ENCODE results near the gene RSU1.

The RSU1 gene

DNA sequence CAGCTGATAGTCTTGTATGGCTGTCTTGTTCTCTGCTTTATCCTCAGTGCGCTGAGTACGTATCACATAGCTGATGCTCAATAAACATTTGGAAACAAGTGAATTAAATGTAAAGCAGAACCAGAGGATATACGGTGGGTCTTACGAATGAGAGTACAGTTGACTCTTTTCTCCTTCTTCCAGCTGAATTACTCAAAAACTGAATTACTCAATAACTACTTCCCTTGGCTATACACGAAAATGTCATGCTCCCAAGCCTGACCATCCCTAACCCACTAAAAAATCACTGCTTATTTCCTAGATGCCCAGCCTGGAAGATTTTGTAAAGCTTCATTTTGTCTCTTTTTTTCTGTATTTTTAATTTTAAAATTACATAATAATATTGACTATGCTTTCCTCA is 3.2 kb upstream of the RSU1 start:
- ATAC-seq, result no peak
- TF ChIP-seq RARB (CRISPR knock-in tag; IDR thresholded peaks at IDR 0.05) (no peak), BACH2 (CRISPR knock-in tag; IDR thresholded peaks at IDR 0.05; ENCODE audit: borderline replicate concordance) (no peak), ZNF8 (CRISPR knock-in tag; IDR thresholded peaks at IDR 0.05) (no peak), ISL1 (CRISPR knock-in tag; IDR thresholded peaks at IDR 0.05) (no peak), TCF4 (CRISPR knock-in tag; IDR thresholded peaks at IDR 0.05; ENCODE audit: borderline replicate concordance) (no peak), GLIS3 (CRISPR knock-in tag; IDR thresholded peaks at IDR 0.05) (no peak), ZNF70 (CRISPR knock-in tag; IDR thresholded peaks at IDR 0.05) (no peak), ZFP3 (CRISPR knock-in tag; IDR thresholded peaks at IDR 0.05) (no peak), ARNTL (CRISPR knock-in tag; IDR thresholded peaks at IDR 0.05; ENCODE audit: borderline replicate concordance, low read depth) (no peak)
- TF ChIP-seq, protein P1, sequence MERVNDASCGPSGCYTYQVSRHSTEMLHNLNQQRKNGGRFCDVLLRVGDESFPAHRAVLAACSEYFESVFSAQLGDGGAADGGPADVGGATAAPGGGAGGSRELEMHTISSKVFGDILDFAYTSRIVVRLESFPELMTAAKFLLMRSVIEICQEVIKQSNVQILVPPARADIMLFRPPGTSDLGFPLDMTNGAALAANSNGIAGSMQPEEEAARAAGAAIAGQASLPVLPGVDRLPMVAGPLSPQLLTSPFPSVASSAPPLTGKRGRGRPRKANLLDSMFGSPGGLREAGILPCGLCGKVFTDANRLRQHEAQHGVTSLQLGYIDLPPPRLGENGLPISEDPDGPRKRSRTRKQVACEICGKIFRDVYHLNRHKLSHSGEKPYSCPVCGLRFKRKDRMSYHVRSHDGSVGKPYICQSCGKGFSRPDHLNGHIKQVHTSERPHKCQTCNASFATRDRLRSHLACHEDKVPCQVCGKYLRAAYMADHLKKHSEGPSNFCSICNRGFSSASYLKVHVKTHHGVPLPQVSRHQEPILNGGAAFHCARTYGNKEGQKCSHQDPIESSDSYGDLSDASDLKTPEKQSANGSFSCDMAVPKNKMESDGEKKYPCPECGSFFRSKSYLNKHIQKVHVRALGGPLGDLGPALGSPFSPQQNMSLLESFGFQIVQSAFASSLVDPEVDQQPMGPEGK (CRISPR knock-in tag; IDR thresholded peaks at IDR 0.05; ENCODE audit: borderline replicate concordance), result no peak
- TF ChIP-seq, protein P2, sequence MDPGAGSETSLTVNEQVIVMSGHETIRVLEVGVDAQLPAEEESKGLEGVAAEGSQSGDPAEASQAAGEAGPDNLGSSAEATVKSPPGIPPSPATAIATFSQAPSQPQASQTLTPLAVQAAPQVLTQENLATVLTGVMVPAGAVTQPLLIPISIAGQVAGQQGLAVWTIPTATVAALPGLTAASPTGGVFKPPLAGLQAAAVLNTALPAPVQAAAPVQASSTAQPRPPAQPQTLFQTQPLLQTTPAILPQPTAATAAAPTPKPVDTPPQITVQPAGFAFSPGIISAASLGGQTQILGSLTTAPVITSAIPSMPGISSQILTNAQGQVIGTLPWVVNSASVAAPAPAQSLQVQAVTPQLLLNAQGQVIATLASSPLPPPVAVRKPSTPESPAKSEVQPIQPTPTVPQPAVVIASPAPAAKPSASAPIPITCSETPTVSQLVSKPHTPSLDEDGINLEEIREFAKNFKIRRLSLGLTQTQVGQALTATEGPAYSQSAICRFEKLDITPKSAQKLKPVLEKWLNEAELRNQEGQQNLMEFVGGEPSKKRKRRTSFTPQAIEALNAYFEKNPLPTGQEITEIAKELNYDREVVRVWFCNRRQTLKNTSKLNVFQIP (CRISPR knock-in tag; IDR thresholded peaks at IDR 0.05; ENCODE audit: borderline replicate concordance, low read depth), result no peak
- TF ChIP-seq, protein P3, sequence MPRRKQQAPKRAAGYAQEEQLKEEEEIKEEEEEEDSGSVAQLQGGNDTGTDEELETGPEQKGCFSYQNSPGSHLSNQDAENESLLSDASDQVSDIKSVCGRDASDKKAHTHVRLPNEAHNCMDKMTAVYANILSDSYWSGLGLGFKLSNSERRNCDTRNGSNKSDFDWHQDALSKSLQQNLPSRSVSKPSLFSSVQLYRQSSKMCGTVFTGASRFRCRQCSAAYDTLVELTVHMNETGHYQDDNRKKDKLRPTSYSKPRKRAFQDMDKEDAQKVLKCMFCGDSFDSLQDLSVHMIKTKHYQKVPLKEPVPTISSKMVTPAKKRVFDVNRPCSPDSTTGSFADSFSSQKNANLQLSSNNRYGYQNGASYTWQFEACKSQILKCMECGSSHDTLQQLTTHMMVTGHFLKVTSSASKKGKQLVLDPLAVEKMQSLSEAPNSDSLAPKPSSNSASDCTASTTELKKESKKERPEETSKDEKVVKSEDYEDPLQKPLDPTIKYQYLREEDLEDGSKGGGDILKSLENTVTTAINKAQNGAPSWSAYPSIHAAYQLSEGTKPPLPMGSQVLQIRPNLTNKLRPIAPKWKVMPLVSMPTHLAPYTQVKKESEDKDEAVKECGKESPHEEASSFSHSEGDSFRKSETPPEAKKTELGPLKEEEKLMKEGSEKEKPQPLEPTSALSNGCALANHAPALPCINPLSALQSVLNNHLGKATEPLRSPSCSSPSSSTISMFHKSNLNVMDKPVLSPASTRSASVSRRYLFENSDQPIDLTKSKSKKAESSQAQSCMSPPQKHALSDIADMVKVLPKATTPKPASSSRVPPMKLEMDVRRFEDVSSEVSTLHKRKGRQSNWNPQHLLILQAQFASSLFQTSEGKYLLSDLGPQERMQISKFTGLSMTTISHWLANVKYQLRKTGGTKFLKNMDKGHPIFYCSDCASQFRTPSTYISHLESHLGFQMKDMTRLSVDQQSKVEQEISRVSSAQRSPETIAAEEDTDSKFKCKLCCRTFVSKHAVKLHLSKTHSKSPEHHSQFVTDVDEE (CRISPR knock-in tag; IDR thresholded peaks at IDR 0.05), result no peak

DNA sequence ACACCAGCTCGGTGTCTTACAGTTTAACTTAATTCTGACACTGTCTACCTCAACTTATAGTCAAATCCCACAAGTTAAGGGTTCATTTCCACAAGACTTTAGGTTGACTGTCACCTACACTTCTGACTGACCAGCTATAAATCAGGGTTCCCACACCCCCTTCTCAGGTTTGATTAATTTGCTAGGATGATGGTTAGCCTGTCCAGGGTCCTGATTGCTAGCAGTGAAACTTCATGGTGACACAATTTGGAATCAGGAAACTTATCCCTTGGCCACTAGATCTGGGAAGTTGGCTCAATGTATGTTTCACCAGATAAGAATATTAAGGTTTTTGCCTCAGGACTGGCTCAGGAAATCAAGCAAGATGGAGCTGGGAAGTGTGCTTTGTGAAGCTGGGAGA is 2.8 kb upstream of the RSU1 start:
- no peak for TF ChIP-seq ARNTL (CRISPR knock-in tag; IDR thresholded peaks at IDR 0.05; ENCODE audit: borderline replicate concordance, low read depth)
- TF ChIP-seq, protein P1 (CRISPR knock-in tag; IDR thresholded peaks at IDR 0.05; ENCODE audit: borderline replicate concordance), result no peak
- no peak for TF ChIP-seq ZFP3 (CRISPR knock-in tag; IDR thresholded peaks at IDR 0.05)
- TF ChIP-seq ZNF8 (CRISPR knock-in tag; IDR thresholded peaks at IDR 0.05), result no peak
- TF ChIP-seq, protein P2 (CRISPR knock-in tag; IDR thresholded peaks at IDR 0.05; ENCODE audit: borderline replicate concordance, low read depth), result no peak
- TF ChIP-seq RARB (CRISPR knock-in tag; IDR thresholded peaks at IDR 0.05), result no peak
- TF ChIP-seq BACH2 (CRISPR knock-in tag; IDR thresholded peaks at IDR 0.05; ENCODE audit: borderline replicate concordance), result no peak
- TF ChIP-seq, protein P4, sequence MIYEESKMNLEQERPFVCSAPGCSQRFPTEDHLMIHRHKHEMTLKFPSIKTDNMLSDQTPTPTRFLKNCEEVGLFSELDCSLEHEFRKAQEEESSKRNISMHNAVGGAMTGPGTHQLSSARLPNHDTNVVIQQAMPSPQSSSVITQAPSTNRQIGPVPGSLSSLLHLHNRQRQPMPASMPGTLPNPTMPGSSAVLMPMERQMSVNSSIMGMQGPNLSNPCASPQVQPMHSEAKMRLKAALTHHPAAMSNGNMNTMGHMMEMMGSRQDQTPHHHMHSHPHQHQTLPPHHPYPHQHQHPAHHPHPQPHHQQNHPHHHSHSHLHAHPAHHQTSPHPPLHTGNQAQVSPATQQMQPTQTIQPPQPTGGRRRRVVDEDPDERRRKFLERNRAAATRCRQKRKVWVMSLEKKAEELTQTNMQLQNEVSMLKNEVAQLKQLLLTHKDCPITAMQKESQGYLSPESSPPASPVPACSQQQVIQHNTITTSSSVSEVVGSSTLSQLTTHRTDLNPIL (CRISPR knock-in tag; IDR thresholded peaks at IDR 0.05; ENCODE audit: low read depth), result no peak
- TF ChIP-seq ZNF70 (CRISPR knock-in tag; IDR thresholded peaks at IDR 0.05), result no peak
- TF ChIP-seq OSR1 (CRISPR knock-in tag; IDR thresholded peaks at IDR 0.05), result no peak
- TF ChIP-seq TCF4 (CRISPR knock-in tag; IDR thresholded peaks at IDR 0.05; ENCODE audit: borderline replicate concordance), result no peak
- TF ChIP-seq, protein P3 (CRISPR knock-in tag; IDR thresholded peaks at IDR 0.05), result no peak
- TF ChIP-seq CSDC2 (CRISPR knock-in tag; IDR thresholded peaks at IDR 0.05), result no peak
- no peak for TF ChIP-seq ZC3H10 (CRISPR knock-in tag; IDR thresholded peaks at IDR 0.05)
- TF ChIP-seq ZNF565 (CRISPR knock-in tag; conservative IDR thresholded peaks at IDR 0.05; ENCODE audit: low read depth), result no peak
- TF ChIP-seq, protein P5, sequence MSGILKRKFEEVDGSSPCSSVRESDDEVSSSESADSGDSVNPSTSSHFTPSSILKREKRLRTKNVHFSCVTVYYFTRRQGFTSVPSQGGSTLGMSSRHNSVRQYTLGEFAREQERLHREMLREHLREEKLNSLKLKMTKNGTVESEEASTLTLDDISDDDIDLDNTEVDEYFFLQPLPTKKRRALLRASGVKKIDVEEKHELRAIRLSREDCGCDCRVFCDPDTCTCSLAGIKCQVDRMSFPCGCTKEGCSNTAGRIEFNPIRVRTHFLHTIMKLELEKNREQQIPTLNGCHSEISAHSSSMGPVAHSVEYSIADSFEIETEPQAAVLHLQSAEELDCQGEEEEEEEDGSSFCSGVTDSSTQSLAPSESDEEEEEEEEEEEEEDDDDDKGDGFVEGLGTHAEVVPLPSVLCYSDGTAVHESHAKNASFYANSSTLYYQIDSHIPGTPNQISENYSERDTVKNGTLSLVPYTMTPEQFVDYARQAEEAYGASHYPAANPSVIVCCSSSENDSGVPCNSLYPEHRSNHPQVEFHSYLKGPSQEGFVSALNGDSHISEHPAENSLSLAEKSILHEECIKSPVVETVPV (CRISPR knock-in tag; IDR thresholded peaks at IDR 0.05), result no peak
- TF ChIP-seq PPARA (CRISPR knock-in tag; IDR thresholded peaks at IDR 0.05; ENCODE audit: borderline replicate concordance), result no peak
- TF ChIP-seq ESRRG (CRISPR knock-in tag; IDR thresholded peaks at IDR 0.05), result no peak
- TF ChIP-seq ISL1 (CRISPR knock-in tag; IDR thresholded peaks at IDR 0.05), result no peak
- ATAC-seq, result no peak
